NCI-H345 treated with DMSO at 0.1 percent for 48 hours (cell line): ENCODE data around the gene PTBP3.

Source experiments
- DNase-seq: peaks from one replicate; lab custom pipeline; 2025; ENCODE audit not compliant: unreplicated experiment; lab: John Stamatoyannopoulos, UW

Gene PTBP3

GRCh38 chr9:112170968-112171367 is 162.5 kb downstream of the PTBP3 start:
- DNase-seq = no peak

DNA sequence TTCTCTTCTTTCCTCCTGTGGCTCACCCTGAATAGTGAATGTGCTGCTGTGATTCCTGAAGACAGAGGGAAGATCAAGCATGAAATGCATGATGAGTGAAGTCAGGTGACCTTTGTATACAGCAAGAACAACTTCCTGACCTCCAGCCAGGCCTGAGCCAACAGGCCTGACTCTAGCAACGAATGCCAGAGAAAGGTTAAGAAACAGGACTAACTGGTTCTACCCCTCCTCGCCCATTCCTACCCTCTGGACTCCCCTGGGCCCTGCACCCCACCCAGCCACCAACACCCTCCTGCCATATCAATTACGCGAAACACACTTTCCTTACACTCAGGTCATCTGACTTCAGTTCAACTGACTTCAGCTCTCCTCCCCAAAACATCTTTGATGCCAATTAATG is 163.2 kb downstream of the PTBP3 start:
- DNase-seq = no peak

DNA sequence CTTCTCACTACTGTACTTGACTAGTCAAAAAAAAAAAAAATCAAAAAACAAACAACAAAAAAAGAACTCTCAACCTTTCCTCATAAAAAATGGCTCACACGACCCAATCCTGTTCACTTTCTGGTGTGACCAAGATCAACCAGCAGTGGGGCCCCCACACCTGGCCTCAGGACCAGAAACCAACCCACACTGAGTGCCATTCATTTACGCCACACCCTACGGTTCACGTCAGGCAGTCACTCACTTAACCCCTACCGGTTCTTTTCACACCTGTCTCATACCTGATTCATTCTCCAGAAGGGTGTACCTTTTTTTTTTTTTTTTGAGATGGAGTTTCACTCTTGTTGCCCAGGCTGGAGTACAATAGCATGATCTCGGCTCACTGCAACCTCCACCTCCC is 164.1 kb downstream of the PTBP3 start:
- DNase-seq = no peak

DNA sequence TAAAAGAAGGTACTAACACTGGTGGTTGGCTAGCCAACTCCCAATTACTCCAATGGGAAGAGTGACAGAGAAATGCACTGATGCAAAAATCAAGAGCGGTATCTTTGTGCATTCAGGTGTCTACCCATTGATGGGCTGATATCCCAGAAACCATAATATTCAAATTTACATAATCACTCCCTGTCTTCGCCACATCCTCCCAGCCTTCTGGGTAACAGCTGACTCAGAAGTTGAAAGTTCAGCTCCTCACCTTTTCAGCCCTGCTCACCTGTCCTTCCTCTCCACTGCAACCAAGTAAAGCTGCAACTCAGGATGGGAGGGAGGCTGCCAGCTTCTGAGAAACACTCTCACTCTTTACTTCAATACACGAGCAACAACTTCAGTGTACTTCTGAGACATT is 165.2 kb downstream of the PTBP3 start:
- no peak for DNase-seq
